ENCODE data around the gene DDB1. TPM values are rescaled to one million over a fixed set of nuclear protein-coding genes. Genes with fewer than 3 reads are reported as not detected.

DDB1 gene
- total and polyA plus RNA-seq, 2 of the 13 experiments (the other 11 are each of a cell fraction or from before 2014, with no cell fraction given): 217 to 266 TPM

DNA sequence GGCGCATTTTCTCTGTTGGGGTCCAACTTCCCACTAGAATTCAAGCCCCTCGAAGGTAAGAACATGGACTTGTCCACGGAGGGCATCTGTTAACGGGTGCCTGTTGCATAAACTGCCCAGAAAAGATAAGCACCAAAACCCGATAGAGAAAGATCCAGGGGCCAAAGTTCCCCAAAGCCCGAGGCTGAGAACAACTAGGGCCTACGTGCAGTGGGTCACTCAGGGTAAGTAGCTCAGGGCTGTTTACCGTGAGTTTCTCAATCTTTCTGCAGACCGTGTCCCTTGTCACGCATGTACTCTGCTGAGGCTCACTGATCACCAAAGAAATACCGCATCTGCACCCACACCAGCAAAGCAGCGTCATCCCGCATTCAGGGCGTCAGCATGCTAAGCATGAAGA lies 67.5 kb downstream of the DDB1 start (continued):
- no peak for TF ChIP-seq RFXANK (CRISPR knock-in tag; IDR thresholded peaks at IDR 0.05)
- no peak for TF ChIP-seq ESRRA (CRISPR knock-in tag; IDR thresholded peaks at IDR 0.05; ENCODE audit: low read depth)
- no peak for TF ChIP-seq ZNF567 (CRISPR knock-in tag; IDR thresholded peaks at IDR 0.05; ENCODE audit: borderline replicate concordance)
- no peak for TF ChIP-seq ZNF558 (CRISPR knock-in tag; IDR thresholded peaks at IDR 0.05; ENCODE audit: borderline replicate concordance)
- no peak for TF ChIP-seq ZNF607 (CRISPR knock-in tag; IDR thresholded peaks at IDR 0.05; ENCODE audit: borderline replicate concordance)
- no peak for TF ChIP-seq BRD4 (CRISPR knock-in tag; IDR thresholded peaks at IDR 0.05)
- TF ChIP-seq, protein P1, sequence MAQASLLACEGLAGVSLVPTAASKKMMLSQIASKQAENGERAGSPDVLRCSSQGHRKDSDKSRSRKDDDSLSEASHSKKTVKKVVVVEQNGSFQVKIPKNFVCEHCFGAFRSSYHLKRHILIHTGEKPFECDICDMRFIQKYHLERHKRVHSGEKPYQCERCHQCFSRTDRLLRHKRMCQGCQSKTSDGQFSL (CRISPR knock-in tag; IDR thresholded peaks at IDR 0.05): no peak
- TF ChIP-seq ZNF460 (CRISPR knock-in tag; IDR thresholded peaks at IDR 0.05; ENCODE audit: borderline replicate concordance): no peak
- no peak for TF ChIP-seq JDP2 (CRISPR knock-in tag; IDR thresholded peaks at IDR 0.05; ENCODE audit: borderline replicate concordance)
- TF ChIP-seq, protein P2, sequence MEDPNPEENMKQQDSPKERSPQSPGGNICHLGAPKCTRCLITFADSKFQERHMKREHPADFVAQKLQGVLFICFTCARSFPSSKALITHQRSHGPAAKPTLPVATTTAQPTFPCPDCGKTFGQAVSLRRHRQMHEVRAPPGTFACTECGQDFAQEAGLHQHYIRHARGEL (CRISPR knock-in tag; IDR thresholded peaks at IDR 0.05): no peak
- TF ChIP-seq SOX13 (IDR thresholded peaks at IDR 0.05): no peak
- TF ChIP-seq SOX13 (CRISPR knock-in tag; conservative IDR thresholded peaks at IDR 0.05 in 1 of 2, IDR thresholded peaks at IDR 0.05 in 1 of 2): peak in 1 of 2 experiments; percentile 19; a peak in 1 of 4 replicates
- TF ChIP-seq ZNF652 (CRISPR knock-in tag; IDR thresholded peaks at IDR 0.05; ENCODE audit: borderline replicate concordance, low read depth): no peak
- TF ChIP-seq, protein P3, sequence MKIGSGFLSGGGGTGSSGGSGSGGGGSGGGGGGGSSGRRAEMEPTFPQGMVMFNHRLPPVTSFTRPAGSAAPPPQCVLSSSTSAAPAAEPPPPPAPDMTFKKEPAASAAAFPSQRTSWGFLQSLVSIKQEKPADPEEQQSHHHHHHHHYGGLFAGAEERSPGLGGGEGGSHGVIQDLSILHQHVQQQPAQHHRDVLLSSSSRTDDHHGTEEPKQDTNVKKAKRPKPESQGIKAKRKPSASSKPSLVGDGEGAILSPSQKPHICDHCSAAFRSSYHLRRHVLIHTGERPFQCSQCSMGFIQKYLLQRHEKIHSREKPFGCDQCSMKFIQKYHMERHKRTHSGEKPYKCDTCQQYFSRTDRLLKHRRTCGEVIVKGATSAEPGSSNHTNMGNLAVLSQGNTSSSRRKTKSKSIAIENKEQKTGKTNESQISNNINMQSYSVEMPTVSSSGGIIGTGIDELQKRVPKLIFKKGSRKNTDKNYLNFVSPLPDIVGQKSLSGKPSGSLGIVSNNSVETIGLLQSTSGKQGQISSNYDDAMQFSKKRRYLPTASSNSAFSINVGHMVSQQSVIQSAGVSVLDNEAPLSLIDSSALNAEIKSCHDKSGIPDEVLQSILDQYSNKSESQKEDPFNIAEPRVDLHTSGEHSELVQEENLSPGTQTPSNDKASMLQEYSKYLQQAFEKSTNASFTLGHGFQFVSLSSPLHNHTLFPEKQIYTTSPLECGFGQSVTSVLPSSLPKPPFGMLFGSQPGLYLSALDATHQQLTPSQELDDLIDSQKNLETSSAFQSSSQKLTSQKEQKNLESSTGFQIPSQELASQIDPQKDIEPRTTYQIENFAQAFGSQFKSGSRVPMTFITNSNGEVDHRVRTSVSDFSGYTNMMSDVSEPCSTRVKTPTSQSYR (CRISPR knock-in tag; IDR thresholded peaks at IDR 0.05; ENCODE audit: borderline replicate concordance): no peak
- no peak for TF ChIP-seq FOXP1 (IDR thresholded peaks at IDR 0.05)
- TF ChIP-seq FOXP1 (CRISPR knock-in tag; IDR thresholded peaks at IDR 0.05): peak; percentile 66; the same call in 1 of the 2 replicates
- no peak for TF ChIP-seq ZNF883 (CRISPR knock-in tag; IDR thresholded peaks at IDR 0.05; ENCODE audit: not compliant biosample characterization)
- TF ChIP-seq BORCS8-MEF2B (CRISPR knock-in tag; IDR thresholded peaks at IDR 0.05): no peak
- TF ChIP-seq ERF (CRISPR knock-in tag; IDR thresholded peaks at IDR 0.05): peak; percentile 62; the same call in 1 of the 2 replicates
- TF ChIP-seq SALL2 (CRISPR knock-in tag; IDR thresholded peaks at IDR 0.05): no peak
- TF ChIP-seq ZNF326 (CRISPR knock-in tag; IDR thresholded peaks at IDR 0.05; ENCODE audit: borderline replicate concordance): no peak
- TF ChIP-seq ZNF629 (CRISPR knock-in tag; conservative IDR thresholded peaks at IDR 0.05): no peak
- no peak for TF ChIP-seq ARHGAP35 (CRISPR knock-in tag; IDR thresholded peaks at IDR 0.05; ENCODE audit: borderline replicate concordance)
- TF ChIP-seq, protein P4, sequence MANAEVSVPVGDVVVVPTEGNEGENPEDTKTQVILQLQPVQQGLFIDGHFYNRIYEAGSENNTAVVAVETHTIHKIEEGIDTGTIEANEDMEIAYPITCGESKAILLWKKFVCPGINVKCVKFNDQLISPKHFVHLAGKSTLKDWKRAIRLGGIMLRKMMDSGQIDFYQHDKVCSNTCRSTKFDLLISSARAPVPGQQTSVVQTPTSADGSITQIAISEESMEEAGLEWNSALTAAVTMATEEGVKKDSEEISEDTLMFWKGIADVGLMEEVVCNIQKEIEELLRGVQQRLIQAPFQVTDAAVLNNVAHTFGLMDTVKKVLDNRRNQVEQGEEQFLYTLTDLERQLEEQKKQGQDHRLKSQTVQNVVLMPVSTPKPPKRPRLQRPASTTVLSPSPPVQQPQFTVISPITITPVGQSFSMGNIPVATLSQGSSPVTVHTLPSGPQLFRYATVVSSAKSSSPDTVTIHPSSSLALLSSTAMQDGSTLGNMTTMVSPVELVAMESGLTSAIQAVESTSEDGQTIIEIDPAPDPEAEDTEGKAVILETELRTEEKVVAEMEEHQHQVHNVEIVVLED (CRISPR knock-in tag; IDR thresholded peaks at IDR 0.05; ENCODE audit: borderline replicate concordance): no peak; the same call in 1 of the 2 replicates
- no peak for TF ChIP-seq HIVEP1 (CRISPR knock-in tag; IDR thresholded peaks at IDR 0.05)
- peak; percentile 37; the same call in 1 of the 2 replicates for TF ChIP-seq ELF3 (CRISPR knock-in tag; IDR thresholded peaks at IDR 0.05)
- TF ChIP-seq ZNF543 (CRISPR knock-in tag; IDR thresholded peaks at IDR 0.05): no peak
- TF ChIP-seq DNMT3B (CRISPR knock-in tag; conservative IDR thresholded peaks at IDR 0.05): no peak
- no peak for TF ChIP-seq MLLT10 (CRISPR knock-in tag; IDR thresholded peaks at IDR 0.05)
- no peak for TF ChIP-seq ZEB1 (IDR thresholded peaks at IDR 0.05; ENCODE audit: insufficient replicate concordance, low read depth)
